Psoas muscle (tissue), 8 donors: ENCODE results near the gene VGLL3. TPM values are rescaled to one million over a fixed set of nuclear protein-coding genes. Genes with fewer than 3 reads are reported as not detected.

Experiments used
- ATAC-seq, 4 donors: fragments of 200-7000 bp; cut with Tn5 transposase; one replicate each; pipeline ENCODE4 v1.9.1; 2020; ENCODE audit warnings: moderate library complexity in 3 of 4, mild to moderate bottlenecking in 2 of 4
- DNase-seq, 2 donors: peaks; one replicate each; pipeline ENCODE4 v3.0.0-alpha.2; 2020
- H3K27ac ChIP-seq: fragments of 200-600 bp; one replicate; pipeline ENCODE4 v1.8.0; 2022
- H3K27me3 ChIP-seq, 3 donors: fragments of 200-600 bp in 1 of 3; one replicate each; pipeline versions ENCODE4 v1.6.1 to v1.8.0; 2013 to 2022; ENCODE audit warnings: low read length in 2 of 3, mild to moderate bottlenecking in 2 of 3, moderate library complexity in 1 of 3; ENCODE audit not compliant: insufficient read depth in 3 of 3
- H3K36me3 ChIP-seq, 2 donors: fragments of 200-600 bp in 1 of 2; one replicate each; pipeline versions ENCODE4 v1.6.1 to v1.8.0; 2013 to 2022; ENCODE audit warnings: low read depth in 1 of 2, mild to moderate bottlenecking in 1 of 2, moderate library complexity in 1 of 2; ENCODE audit not compliant: insufficient read depth in 1 of 2
- H3K4me1 ChIP-seq: fragments of 200-600 bp; one replicate; pipeline ENCODE4 v1.8.0; 2022
- H3K4me3 ChIP-seq: fragments of 200-600 bp; one replicate; pipeline ENCODE4 v1.8.0; 2022; ENCODE audit warnings: mild to moderate bottlenecking
- H3K9me3 ChIP-seq: fragments of 200-600 bp; one replicate; pipeline ENCODE4 v1.8.0; 2022
- CTCF ChIP-seq: fragments of 200-600 bp; IDR thresholded peaks from one replicate; pipeline ENCODE4 v1.8.0; 2022; ENCODE audit warnings: antibody characterized with exemption
- WGBS, 3 donors: extraction: QIAGEN DNeasy Blood & Tissue Kit; methylation state at CpG; one replicate each; pipeline versions ENCODE4 v1.1.6 to v1.1.7; 2013; 5-methylcytosine and 5-hydroxymethylcytosine counted together
- intact Hi-C, 2 donors: fragments of 100-400 bp; cut with DNase I; formaldehyde crosslinking; loops; one replicate each; pipeline versions ENCODE4 v1.11.0 to v1.14.2; 2022
- polyA plus RNA-seq, 3 donors: library from polyadenylated mRNA; stranded (reverse); fragments of 200-250 nt; gene quantifications; one replicate each; pipeline ENCODE4 v1.2.3, GENCODE V29; 2013
- total RNA-seq, 4 donors: library from RNA; stranded (reverse); fragmentation: NEBNext Ultra II Directional in 2 of 4; extraction: Animal tissue kit (Norgen Biotek cat#: 25700) in 2 of 4; gene quantifications; one replicate each; pipeline versions ENCODE4 v1.2.1 to v1.2.4, GENCODE V29; 2021 to 2023
- donor health status: healthy with polysubstance abuse.
- donor health status: DM: no; HTN: no; CAD: no; lungs with moderate emphysema.
- donor health status: Bipolar disorder and iron deficiency.
- donor health status: healthy.
- donor health status: DM: yes; HTN: yes; CAD: no.
- donor health status: DM: no; HTN: no; CAD: no.
- donor health status: DM: no; HTN: no; CAD: no.
- donor health status: DM: yes; HTN: yes; CAD: no.

Gene VGLL3
- total and polyA plus RNA-seq, 7 donors: 1.2 to 15.1 (median 3.2) TPM

GRCh38 chr3:86954747-86955146, 36.2 kb downstream of the VGLL3 start:
- H3K4me1 ChIP-seq: no peaks in the 10 kb centered on the region
- H3K27ac ChIP-seq: no peak overlapping the region
- intact Hi-C loops: no loop called here
- 50 to 57% (median 52%) methylated on average over 2 of the region's 2 CpGs for WGBS, 3 donors
- ATAC-seq: no peak
- no peak for TF ChIP-seq CTCF
- H3K36me3 ChIP-seq: no peaks in the 10 kb centered on the region
- H3K27me3 ChIP-seq: no peaks in the 10 kb centered on the region
- H3K9me3 ChIP-seq: no peaks in the 10 kb centered on the region
- H3K4me3 ChIP-seq: no peak overlapping the region
- DNase-seq: no peak

GRCh38 chr3:86954226-86954625, 36.7 kb downstream of the VGLL3 start:
- Histone ChIP-seq H3K36me3 (no peaks in the 10 kb centered on the region), H3K9me3 (no peaks in the 10 kb centered on the region), H3K4me3 (no peak overlapping the region), H3K27me3 (no peaks in the 10 kb centered on the region), H3K4me1 (no peaks in the 10 kb centered on the region), H3K27ac (no peak overlapping the region)
- DNase-seq (no peak), ATAC-seq (no peak)
- no peak for TF ChIP-seq CTCF
- WGBS, 3 donors: 58 to 80% (median 79%) methylated on average over 1 of the region's 1 CpG
- intact Hi-C loops: no loop called here

GRCh38 chr3:86951322-86951721, 39.6 kb downstream of the VGLL3 start:
- Histone ChIP-seq H3K4me3 (no peak overlapping the region), H3K36me3 (no peaks in the 10 kb centered on the region), H3K9me3 (no peaks in the 10 kb centered on the region), H3K4me1 (no peaks in the 10 kb centered on the region), H3K27me3 (no peaks in the 10 kb centered on the region), H3K27ac (no peak overlapping the region)
- no peak for DNase-seq
- ATAC-seq: no peak
- TF ChIP-seq CTCF: no peak
- intact Hi-C loops: no loop called here

- no peak overlapping the region for H3K27ac ChIP-seq
- H3K4me1 ChIP-seq: no peaks in the 10 kb centered on the region
- no peaks in the 10 kb centered on the region for H3K36me3 ChIP-seq
- no peak for TF ChIP-seq CTCF
- H3K4me3 ChIP-seq: no peak overlapping the region
- no peaks in the 10 kb centered on the region for H3K27me3 ChIP-seq
- no peak for ATAC-seq
- WGBS, 3 donors: 91 to 93% (median 92%) methylated on average over 3 of the region's 3 CpGs
- no peaks in the 10 kb centered on the region for H3K9me3 ChIP-seq
- intact Hi-C loops: no loop called here
- no peak for DNase-seq
These were observed 40.2 kb downstream of the VGLL3 start for GRCh38 chr3:86950717-86951116.

- H3K27me3 ChIP-seq: no peaks in the 10 kb centered on the region
- H3K4me1 ChIP-seq: no peaks in the 10 kb centered on the region
- no peaks in the 10 kb centered on the region for H3K9me3 ChIP-seq
- DNase-seq (no peak), ATAC-seq (no peak)
- no peak overlapping the region for H3K4me3 ChIP-seq
- no peaks in the 10 kb centered on the region for H3K36me3 ChIP-seq
- intact Hi-C loops: no loop called here
- H3K27ac ChIP-seq: no peak overlapping the region
- no peak for TF ChIP-seq CTCF
These were observed 41.1 kb downstream of the VGLL3 start for GRCh38 chr3:86949850-86950249.
